Stimulated activated naive B cell treated with anti-CD40 and anti-IgM and Interleukin-4, amounts not matched to agents 10 μg/mL and 1 μg/mL and 100 μg/mL, for 72 hours (primary cell): Measurements from ENCODE around the gene GDPGP1.
A peak's percentile ranks its signal among the peaks of the same experiment; 100 is the strongest.

Experiments used
- ATAC-seq, 2 donors: fragments of 150-1000 bp; cut with Tn5 transposase; replicated peaks; 2 replicates each; pipeline ENCODE4 v1.10.0; 2021; ENCODE audit warnings: moderate library complexity in 1 of 2
- DNase-seq: peaks from one replicate; pipeline ENCODE4 v3.0.0; 2021
- H3K27ac Mint-ChIP-seq: one replicate; pipeline ENCODE4 v1.8.0; 2022; ENCODE audit warnings: mild to moderate bottlenecking, mixed read lengths
- H3K27me3 Mint-ChIP-seq, 2 donors: one replicate each; pipeline ENCODE4 v1.8.0; 2022; ENCODE audit warnings: mixed read lengths in 2 of 2
- H3K36me3 Mint-ChIP-seq, 2 donors: one replicate each; pipeline ENCODE4 v1.8.0; 2022; ENCODE audit warnings: mixed read lengths in 2 of 2, mild to moderate bottlenecking in 1 of 2
- H3K4me1 Mint-ChIP-seq, 2 donors: one replicate each; pipeline ENCODE4 v1.8.0; 2022; ENCODE audit warnings: mixed read lengths in 2 of 2, mild to moderate bottlenecking in 1 of 2
- H3K4me3 Mint-ChIP-seq, 2 donors: one replicate each; pipeline ENCODE4 v1.8.0; 2022; ENCODE audit warnings: mild to moderate bottlenecking in 2 of 2, mixed read lengths in 2 of 2, moderate library complexity in 1 of 2
- H3K9me3 Mint-ChIP-seq, 2 donors: one replicate each; pipeline ENCODE4 v1.8.0; 2022; ENCODE audit warnings: mixed read lengths in 2 of 2, mild to moderate bottlenecking in 1 of 2

GDPGP1 gene

DNA sequence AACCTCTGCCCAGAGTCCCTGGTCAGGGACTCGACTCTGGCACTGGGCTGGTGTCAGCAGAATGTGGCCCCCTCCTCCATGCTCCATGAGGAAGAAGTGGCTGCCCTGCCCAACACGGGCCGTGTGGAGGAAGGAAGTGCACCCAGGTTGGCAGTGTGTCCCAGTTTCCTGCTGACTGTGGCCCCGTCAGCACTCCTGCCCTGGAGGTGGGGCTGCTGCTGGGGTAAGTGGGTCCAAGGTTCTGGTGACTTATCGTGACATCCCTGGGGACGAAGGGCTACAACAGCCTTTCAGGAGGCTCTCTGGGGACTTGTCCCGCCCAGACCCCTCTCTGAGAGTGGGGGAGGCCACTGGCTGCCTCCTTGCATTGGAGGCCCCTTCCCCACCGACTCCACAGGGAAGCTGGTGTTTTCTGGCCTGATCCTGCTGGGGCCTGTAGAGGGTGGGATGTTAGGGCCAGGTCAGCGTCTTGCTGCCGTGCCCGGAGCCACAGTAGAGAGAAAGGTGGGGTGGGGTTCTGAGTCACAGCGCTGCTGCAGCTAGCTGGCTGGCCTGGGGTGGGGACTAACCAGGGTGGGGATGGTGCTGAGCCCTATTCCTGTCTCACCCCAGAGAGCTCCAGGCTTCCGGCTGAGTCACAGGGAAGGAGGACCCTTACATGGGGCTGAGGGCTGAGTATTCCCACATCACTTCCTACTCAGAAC lies 22.4 kb upstream of the GDPGP1 start:
- peak overlapping the region; percentile 97 for H3K27ac Mint-ChIP-seq
- no peak for ATAC-seq
- H3K9me3 Mint-ChIP-seq, result no peaks in the 10 kb centered on the region
- H3K4me1 Mint-ChIP-seq, result peaks cover 63 to 88% of the 10 kb centered on the region in 2 donors
- no peak for DNase-seq
- no peaks in the 10 kb centered on the region for H3K27me3 Mint-ChIP-seq
- peaks cover 8 to 30% of the 10 kb centered on the region in 2 donors for H3K36me3 Mint-ChIP-seq
- peak overlapping the region; percentile 7 to 56 for H3K4me3 Mint-ChIP-seq

DNA sequence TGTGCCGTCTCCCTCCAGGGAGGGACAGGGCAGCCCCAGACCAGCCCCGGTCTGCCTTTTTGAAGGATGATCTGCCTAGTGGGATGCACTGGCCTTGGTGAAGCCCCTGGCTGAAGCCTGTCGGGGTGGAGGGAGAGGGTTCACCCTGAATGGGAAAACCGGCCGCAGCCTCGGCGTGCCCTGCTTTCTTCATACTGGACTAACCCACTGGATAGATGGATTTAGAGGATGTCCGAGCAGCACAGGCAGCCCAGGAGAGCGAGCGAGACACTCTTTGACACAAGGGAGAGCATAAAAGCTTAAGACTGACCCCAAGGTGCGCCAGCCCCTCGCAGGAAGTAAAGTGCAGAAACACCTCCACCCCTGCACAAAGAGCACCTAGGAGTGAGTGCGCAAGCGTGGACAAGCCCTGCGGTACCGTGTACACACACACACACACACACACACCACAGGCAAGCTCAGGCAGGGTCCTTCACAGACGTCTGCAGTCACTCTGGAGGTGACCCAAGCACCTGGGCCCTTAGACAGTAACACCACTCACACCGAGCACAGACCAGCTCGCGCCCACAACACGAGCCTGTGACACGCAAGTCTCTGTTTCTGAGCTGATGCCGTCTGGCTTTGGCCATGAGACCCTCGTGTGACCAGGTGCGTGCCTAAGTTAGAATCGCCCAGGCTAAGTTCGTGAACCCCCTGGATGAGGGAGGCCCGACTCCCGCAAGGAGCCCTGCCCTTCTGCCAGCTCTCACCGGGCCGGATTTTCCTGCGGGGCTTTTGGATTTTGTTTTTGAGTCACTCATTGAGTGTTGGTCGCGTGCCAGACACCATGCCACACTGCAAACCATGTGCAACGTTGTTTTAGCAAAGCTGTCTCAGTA lies 21.5 kb upstream of the GDPGP1 start:
- H3K4me1 Mint-ChIP-seq, result peaks cover 63 to 88% of the 10 kb centered on the region in 2 donors
- no peaks in the 10 kb centered on the region for H3K9me3 Mint-ChIP-seq

DNA sequence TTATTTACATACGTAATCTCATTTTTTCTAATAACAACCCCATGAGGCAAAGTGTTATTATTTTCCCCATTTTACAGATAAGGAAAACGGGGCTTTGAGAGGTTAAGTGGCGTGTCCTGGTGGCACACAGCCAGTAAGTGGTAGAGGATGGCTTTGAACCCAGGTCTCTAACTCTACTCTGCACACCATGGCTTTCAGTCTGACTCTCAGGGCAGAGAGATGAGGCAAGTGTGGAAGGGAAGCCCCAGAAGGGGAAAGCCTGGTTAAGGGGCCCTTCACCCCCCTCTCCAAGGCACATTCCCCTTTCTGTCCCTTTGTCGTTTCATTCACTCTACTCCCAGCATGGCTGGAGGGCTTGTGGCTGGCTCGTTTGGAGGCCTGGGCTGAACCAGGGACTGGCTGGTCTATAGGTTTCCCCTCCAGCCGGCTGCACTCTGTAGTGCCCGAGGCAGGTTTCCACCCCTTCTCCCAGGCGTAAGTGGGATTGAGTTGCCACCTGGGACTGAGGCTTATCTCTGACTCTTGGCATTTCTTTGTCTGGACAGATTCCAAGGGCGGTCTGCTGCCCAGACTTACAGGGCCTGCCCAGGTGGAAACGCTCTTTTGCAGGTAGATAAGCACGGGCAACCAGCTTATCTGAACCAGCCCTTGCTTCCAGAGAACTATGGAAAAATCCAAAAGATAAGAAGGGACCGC lies 20.7 kb upstream of the GDPGP1 start:
- ATAC-seq (peak; percentile 32 to 59), DNase-seq (no peak)
- Mint-ChIP-seq H3K9me3 (no peaks in the 10 kb centered on the region), H3K27ac (peak overlapping the region; percentile 92), H3K27me3 (no peaks in the 10 kb centered on the region), H3K4me3 (peak overlapping the region; percentile 39 to 47), H3K36me3 (peaks cover 10 to 35% of the 10 kb centered on the region in 2 donors), H3K4me1 (peaks cover 62 to 88% of the 10 kb centered on the region in 2 donors)

More for the DNA sequence above, 21.5 kb upstream of the GDPGP1 start:
- H3K27ac Mint-ChIP-seq, result peak overlapping the region; percentile 97
- H3K4me3 Mint-ChIP-seq, result no peak overlapping the region
- H3K36me3 Mint-ChIP-seq, result peaks cover 10 to 34% of the 10 kb centered on the region in 2 donors
- DNase-seq, result no peak
- no peak for ATAC-seq
- H3K27me3 Mint-ChIP-seq, result no peaks in the 10 kb centered on the region

DNA sequence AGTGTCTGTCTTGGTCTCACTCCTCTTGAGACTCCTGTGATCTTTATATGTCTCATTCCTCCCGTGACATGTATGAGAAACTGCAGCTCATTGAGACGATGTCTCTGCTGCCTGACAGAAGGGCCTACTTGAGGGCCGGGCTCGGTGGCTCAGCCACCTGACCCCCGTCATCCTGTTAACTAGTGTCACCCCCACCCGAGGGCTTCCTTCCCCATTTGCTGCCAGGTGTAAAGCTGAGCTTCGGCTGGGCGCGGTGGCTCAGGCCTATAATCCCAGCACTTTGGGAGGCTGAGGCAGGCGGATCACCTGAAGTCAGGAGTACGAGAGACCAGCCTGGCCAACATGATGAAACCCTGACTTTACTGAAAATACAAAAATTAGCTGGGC lies 20.2 kb upstream of the GDPGP1 start:
- peak overlapping the region; percentile 39 to 47 for H3K4me3 Mint-ChIP-seq
- no peaks in the 10 kb centered on the region for H3K27me3 Mint-ChIP-seq
- no peaks in the 10 kb centered on the region for H3K9me3 Mint-ChIP-seq
- H3K4me1 Mint-ChIP-seq, result peaks cover 63 to 88% of the 10 kb centered on the region in 2 donors
- ATAC-seq (peak; percentile 64 to 66), DNase-seq (peak; percentile 48)
- H3K27ac Mint-ChIP-seq, result peak overlapping the region; percentile 92
- peaks cover 14 to 33% of the 10 kb centered on the region in 2 donors for H3K36me3 Mint-ChIP-seq

DNA sequence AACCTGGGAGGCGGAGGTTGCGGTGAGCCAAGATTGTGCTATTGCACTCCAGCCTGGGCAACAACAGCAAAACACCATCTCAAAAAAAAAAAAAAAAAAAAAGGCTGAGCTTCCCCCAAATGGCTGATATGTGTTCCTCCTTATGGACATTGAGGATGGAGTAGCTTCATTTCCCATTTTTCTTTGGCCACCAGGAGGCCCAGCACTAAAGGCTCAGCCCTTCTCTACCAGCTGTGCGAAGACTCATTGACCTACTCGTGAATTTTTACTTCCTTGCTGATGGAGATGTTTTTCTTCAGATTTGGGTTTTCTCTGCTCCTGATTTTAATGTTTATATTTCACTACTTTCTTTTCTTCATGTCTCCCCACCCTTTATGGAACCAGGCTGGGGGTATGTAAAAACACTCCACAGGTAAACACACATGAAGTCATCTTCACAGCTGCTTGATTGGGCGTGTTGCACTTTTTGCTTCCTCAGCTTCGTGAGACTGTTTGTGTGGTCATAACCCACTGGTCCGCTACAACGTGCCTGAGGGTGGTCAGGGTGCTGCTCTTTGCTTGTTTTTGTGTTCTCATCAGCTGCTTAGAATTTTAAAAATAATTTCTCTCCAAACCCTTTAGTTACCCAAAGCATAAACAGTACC lies 19.3 kb upstream of the GDPGP1 start:
- Mint-ChIP-seq H3K9me3 (no peaks in the 10 kb centered on the region), H3K36me3 (peaks cover 17 to 26% of the 10 kb centered on the region in 2 donors), H3K27me3 (no peaks in the 10 kb centered on the region), H3K27ac (peak overlapping the region; percentile 92), H3K4me1 (peaks cover 64 to 88% of the 10 kb centered on the region in 2 donors), H3K4me3 (peak overlapping the region; percentile 55 to 59)
- peak; percentile 49 to 73 for ATAC-seq
- DNase-seq, result peak; percentile 26

DNA sequence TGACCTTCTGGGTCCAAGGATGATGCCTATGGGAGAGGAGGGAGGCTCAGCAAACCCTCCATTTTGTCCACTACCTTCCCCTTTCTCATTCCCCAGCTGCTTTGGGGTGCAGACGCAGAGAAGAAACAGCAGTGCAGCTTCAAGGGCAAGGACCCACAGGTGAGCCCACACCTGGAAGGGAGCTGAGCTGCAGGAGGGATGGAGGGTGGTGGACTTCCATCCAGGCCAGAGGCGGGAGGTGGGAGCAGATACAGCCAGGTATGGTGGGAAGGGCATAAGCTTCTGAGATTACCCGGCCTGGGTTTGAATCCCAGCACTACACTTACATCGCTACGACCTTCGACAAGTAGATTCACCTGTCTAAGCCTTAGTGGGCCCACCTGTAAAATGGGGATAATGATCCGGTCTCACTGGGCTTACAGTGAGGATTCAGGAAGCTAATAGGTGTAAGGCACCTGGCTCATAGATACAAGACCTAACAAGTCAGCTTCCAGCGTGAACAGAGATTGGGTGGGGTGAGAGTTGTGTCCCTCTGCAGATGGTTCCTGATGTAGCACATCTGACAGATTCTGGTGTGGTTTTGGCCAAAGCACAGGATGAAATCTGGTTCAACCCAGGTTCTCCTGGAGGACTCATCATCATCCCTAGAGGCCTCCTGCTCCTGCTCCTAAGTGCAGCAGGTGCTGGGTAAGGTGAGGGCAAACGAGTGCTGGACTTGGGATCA lies 16.2 kb upstream of the GDPGP1 start:
- ATAC-seq, result no peak
- Mint-ChIP-seq H3K36me3 (peaks cover 12 to 19% of the 10 kb centered on the region in 2 donors), H3K27ac (peak overlapping the region; percentile 82), H3K4me1 (peaks cover 45 to 73% of the 10 kb centered on the region in 2 donors), H3K27me3 (no peaks in the 10 kb centered on the region), H3K9me3 (no peaks in the 10 kb centered on the region), H3K4me3 (no peak overlapping the region)
- no peak for DNase-seq

DNA sequence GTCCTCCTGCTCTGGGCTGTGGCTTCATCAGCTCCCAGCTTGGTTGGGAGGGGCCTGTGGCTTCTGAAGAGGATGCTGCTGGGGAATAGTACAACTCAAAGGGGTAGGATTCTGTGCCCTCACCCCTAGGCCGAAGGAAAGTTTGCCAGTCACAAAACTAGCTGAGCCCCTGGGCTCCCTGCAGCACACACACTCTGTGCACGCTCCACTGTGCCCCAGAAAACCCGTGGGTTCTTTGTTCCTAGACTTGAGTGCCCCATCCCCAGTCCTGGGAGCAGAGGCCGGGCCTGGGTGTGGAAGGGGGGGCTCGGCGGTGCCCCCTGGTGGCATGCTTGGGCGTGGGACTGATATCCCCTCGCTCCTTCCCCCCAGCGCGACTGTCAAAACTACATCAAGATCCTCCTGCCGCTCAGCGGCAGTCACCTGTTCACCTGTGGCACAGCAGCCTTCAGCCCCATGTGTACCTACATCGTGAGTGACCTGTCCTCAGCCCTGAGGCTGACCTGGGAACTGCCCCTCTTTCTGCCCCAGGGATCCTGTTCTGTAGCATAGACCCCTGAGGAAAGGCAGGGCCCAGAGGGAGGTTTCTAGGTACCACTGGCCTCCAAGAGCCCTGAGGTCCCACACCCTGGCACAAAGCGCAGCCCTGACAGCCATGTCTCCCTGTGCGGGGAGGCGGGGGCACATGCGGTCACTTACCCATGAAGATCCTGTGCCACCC lies 14.4 kb upstream of the GDPGP1 start:
- no peaks in the 10 kb centered on the region for H3K9me3 Mint-ChIP-seq
- ATAC-seq (peak; percentile 68 to 69), DNase-seq (no peak)
- no peak overlapping the region for H3K4me3 Mint-ChIP-seq
- peaks cover 37 to 57% of the 10 kb centered on the region in 2 donors for H3K4me1 Mint-ChIP-seq
- peaks cover 13 to 25% of the 10 kb centered on the region in 2 donors for H3K36me3 Mint-ChIP-seq
- no peaks in the 10 kb centered on the region for H3K27me3 Mint-ChIP-seq
- H3K27ac Mint-ChIP-seq, result peak overlapping the region; percentile 81

DNA sequence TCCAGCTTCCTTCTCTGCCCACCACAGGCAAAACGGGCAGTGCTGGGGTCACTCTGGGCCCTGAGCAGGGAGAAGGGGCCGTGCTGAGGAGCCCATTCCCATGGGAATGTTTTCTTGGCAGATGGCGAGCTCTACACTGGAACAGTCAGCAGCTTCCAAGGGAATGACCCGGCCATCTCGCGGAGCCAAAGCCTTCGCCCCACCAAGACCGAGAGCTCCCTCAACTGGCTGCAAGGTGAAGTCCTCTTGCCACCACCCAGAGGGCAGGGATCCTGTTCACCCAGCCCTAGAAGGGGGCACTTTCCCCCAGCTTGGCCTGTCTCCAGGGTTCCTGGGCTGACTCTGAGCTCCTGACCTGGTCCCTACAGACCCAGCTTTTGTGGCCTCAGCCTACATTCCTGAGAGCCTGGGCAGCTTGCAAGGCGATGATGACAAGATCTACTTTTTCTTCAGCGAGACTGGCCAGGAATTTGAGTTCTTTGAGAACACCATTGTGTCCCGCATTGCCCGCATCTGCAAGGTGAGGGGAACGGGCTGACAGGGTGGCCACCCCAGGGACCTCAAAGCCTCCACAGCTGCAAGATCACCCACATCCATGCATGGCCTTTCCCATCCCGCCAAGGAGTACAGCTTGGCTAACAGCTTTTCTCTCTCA lies 12.6 kb upstream of the GDPGP1 start:
- H3K4me1 Mint-ChIP-seq, result peaks cover 30 to 47% of the 10 kb centered on the region in 2 donors
- ATAC-seq (peak; percentile 59 to 65), DNase-seq (no peak)
- no peak overlapping the region for H3K4me3 Mint-ChIP-seq
- peak overlapping the region; percentile 68 for H3K27ac Mint-ChIP-seq
- no peaks in the 10 kb centered on the region for H3K9me3 Mint-ChIP-seq
- H3K36me3 Mint-ChIP-seq, result peaks cover 19 to 28% of the 10 kb centered on the region in 2 donors
- H3K27me3 Mint-ChIP-seq, result no peaks in the 10 kb centered on the region

DNA sequence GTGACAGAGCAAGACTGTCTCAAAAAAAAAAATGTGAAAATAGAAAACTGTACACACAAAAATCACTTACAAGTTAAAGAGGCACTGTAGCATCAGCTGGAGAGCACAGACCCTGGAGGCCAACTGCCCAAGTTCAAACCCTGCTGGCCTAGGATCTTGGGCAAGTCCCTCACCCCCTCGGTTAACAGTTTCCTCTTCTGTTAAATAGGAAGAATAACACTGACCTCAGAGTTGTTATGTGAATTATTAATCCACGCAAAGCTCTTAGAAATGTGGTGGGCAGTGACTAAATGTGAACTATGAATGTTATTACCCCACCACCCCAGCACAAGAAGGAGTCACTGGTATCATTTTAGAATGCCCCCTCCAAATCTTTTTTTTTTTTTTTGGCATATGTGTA lies 11.5 kb upstream of the GDPGP1 start:
- DNase-seq, result no peak
- Mint-ChIP-seq H3K4me3 (no peak overlapping the region), H3K9me3 (no peaks in the 10 kb centered on the region), H3K36me3 (peaks cover 19 to 26% of the 10 kb centered on the region in 2 donors), H3K27me3 (no peaks in the 10 kb centered on the region), H3K27ac (no peak overlapping the region), H3K4me1 (peaks cover 22 to 35% of the 10 kb centered on the region in 2 donors)
- no peak for ATAC-seq

DNA sequence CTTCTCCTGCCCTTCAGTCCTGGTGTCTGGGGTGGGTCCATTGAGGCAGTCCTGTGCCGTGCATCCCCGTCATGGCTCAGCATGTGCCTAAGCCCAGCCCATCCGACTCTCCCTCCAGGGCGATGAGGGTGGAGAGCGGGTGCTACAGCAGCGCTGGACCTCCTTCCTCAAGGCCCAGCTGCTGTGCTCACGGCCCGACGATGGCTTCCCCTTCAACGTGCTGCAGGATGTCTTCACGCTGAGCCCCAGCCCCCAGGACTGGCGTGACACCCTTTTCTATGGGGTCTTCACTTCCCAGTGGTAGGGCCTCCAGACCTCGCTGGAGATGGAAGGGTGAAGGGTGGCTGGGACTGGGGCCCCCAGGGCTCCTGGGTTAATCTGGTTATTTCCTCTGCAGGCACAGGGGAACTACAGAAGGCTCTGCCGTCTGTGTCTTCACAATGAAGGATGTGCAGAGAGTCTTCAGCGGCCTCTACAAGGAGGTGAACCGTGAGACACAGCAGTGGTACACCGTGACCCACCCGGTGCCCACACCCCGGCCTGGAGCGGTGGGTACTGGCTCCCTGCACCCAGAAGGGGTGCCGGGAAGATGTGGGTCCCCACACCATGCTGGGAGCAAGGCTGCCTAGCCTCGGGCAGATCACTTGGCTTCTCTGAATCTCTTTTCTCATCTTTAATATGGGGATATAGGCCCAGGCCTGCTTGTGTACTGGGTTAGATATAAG lies 10.4 kb upstream of the GDPGP1 start:
- DNase-seq (no peak), ATAC-seq (no peak)
- peaks cover 21 to 25% of the 10 kb centered on the region in 2 donors for H3K4me1 Mint-ChIP-seq
- no peaks in the 10 kb centered on the region for H3K27me3 Mint-ChIP-seq
- peaks cover 18 to 35% of the 10 kb centered on the region in 2 donors for H3K36me3 Mint-ChIP-seq
- no peak overlapping the region for H3K27ac Mint-ChIP-seq
- no peaks in the 10 kb centered on the region for H3K9me3 Mint-ChIP-seq
- no peak overlapping the region for H3K4me3 Mint-ChIP-seq

DNA sequence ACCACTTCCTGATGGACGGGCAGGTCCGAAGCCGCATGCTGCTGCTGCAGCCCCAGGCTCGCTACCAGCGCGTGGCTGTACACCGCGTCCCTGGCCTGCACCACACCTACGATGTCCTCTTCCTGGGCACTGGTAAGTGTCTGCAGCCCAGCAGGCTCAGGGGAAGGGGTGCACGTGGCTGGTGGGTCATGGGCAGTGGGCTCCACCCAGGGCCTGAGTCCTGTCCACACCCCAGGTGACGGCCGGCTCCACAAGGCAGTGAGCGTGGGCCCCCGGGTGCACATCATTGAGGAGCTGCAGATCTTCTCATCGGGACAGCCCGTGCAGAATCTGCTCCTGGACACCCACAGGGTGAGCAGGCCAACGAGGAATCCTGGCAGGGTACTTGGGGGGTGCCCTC lies 9.0 kb upstream of the GDPGP1 start:
- Mint-ChIP-seq H3K27me3 (no peaks in the 10 kb centered on the region), H3K4me3 (no peak overlapping the region), H3K9me3 (no peaks in the 10 kb centered on the region), H3K4me1 (peaks cover 14 to 18% of the 10 kb centered on the region in 2 donors), H3K36me3 (peaks cover 23 to 50% of the 10 kb centered on the region in 2 donors), H3K27ac (no peak overlapping the region)
- ATAC-seq (no peak), DNase-seq (no peak)
